ENCODE results near the gene CHRDL2.

CHRDL2 gene

DNA sequence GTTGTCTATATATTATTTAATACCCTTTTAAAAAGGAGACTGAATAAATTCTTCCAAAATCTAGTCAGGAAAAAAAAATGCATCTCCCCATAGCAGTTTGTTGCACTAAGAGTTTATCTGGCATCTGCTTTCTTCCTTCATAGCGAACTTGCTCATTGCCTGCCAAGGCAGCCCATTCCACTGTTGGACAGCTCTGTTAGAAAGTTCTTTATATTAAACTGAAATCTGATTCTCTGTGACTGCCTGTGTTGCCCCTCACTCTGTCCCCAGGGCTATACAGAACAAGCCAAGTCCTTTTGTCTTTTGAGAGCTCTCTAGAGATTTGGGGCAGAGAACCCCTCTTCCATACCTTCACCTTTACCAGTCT lies 3.3 kb upstream of the CHRDL2 start:
- Mint-ChIP-seq H3K36me3 (no peaks in the 10 kb centered on the region), H3K4me3 (no peak overlapping the region), H3K4me1 (peaks cover 18% of the 10 kb centered on the region), H3K27ac (no peak overlapping the region), H3K9me3 (no peaks in the 10 kb centered on the region)
- no peak for DNase-seq (ENCODE audit: low spot score in 2 of 2)
- ATAC-seq: no peak

DNA sequence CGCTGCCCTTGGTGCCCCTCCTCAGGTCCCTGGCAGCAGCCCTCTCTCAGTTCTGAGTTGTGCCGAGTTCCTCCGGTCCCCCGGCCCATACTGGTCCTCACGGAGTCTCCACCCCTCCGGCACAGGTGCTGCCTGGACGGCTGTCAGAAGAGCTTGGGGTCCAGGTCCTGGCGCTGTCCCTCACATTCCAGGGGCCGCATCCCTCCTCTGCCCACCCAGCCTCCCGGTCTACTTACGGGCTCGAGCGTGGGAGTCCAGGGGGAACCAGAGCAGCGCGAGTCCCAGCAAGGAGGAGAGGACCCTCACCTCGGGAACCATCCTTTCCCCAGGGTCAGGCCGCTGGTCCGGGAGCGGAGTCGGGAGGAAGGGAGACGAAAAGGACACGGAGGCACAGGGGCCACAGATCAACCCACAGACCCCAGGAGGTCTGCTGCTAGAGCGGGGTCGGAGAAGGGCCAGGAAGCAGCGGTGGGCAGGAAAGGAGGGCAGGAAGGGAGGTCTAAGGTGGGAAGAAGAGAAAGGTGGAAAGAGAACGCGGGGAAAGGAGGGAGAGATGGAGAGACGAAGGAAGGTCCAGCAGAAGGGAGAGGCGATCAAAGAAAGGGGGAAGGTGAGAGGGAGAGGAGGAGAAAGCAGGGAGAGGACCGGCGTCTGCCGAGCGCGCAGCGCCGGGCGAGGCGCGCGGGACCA lies 510 bp downstream of the CHRDL2 start:
- H3K4me1 Mint-ChIP-seq: peaks cover 14% of the 10 kb centered on the region
- no peak for ATAC-seq
- H3K27ac Mint-ChIP-seq: no peak overlapping the region
- no peak for DNase-seq (ENCODE audit: low spot score in 2 of 2)
- no peaks in the 10 kb centered on the region for H3K9me3 Mint-ChIP-seq
- H3K36me3 Mint-ChIP-seq: no peaks in the 10 kb centered on the region
- H3K4me3 Mint-ChIP-seq: peak overlapping the region; percentile 42

GRCh38 chr11:74729397-74729796 lies 1.8 kb downstream of the CHRDL2 start:
- Mint-ChIP-seq H3K27ac (no peak overlapping the region), H3K4me1 (peaks cover 14% of the 10 kb centered on the region), H3K4me3 (no peak overlapping the region), H3K36me3 (no peaks in the 10 kb centered on the region), H3K9me3 (no peaks in the 10 kb centered on the region)
- DNase-seq (ENCODE audit: low spot score in 2 of 2) (no peak), ATAC-seq (no peak)

DNA sequence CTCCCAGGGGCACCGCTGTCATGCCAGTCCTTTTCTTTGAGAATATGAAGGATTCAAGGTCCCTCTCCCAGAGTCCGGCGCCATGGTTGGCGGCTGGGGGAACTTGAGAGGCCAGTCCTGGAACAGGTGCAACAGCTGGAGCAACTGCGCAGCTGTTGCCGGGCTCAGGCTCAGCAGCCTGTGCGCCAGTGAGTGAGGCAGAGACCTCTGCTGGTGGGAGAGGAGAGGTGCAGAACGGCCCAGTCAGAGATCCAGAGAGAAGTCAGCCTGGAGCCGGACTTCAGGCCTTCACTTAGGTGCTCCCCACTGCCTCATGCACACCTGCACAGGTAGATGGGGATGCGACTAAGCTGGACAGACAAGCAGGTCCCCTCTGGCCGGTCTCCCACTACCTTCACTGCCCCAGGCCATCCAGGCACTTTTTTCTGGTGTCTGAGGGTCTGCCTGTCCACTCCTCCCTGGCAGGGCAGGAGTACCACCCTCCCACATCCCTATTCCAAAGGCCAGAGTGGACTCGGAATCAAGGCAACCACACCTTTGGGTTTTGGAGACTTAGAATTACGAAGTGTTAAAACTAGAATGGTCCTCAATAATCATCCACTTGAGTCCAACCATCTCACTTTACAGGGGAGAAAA lies 4.6 kb downstream of the CHRDL2 start:
- Mint-ChIP-seq H3K9me3 (no peaks in the 10 kb centered on the region), H3K4me3 (no peak overlapping the region), H3K27ac (no peak overlapping the region), H3K4me1 (peaks cover 9% of the 10 kb centered on the region), H3K36me3 (no peaks in the 10 kb centered on the region)
- peak; percentile 87 for ATAC-seq
- peak; percentile 46 to 75 for DNase-seq (ENCODE audit: low spot score in 2 of 2)

DNA sequence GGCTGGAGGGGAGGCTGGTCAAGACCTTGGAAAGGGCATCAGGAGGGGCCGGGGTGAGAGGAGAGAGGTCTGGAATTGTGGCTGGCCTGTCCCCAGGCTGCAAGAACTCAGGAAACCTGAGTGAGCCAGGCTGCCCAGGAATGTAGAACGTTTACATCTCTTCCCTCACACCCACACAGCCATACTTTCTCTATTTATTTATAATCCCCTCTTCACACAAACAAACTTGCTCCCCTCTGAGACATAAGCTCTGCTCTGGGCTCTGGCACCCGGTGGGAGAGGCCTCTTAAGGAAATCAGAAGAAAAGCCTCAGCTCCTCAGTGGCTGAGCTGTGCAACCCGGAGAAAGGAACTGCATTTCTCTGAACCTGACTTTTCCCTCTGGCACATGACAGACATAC lies 5.5 kb downstream of the CHRDL2 start:
- DNase-seq (ENCODE audit: low spot score in 2 of 2) (no peak), ATAC-seq (no peak)
- peaks cover 4% of the 10 kb centered on the region for H3K4me1 Mint-ChIP-seq
- no peak overlapping the region for H3K4me3 Mint-ChIP-seq
- H3K9me3 Mint-ChIP-seq: no peaks in the 10 kb centered on the region
- no peak overlapping the region for H3K27ac Mint-ChIP-seq
- H3K36me3 Mint-ChIP-seq: no peaks in the 10 kb centered on the region

DNA sequence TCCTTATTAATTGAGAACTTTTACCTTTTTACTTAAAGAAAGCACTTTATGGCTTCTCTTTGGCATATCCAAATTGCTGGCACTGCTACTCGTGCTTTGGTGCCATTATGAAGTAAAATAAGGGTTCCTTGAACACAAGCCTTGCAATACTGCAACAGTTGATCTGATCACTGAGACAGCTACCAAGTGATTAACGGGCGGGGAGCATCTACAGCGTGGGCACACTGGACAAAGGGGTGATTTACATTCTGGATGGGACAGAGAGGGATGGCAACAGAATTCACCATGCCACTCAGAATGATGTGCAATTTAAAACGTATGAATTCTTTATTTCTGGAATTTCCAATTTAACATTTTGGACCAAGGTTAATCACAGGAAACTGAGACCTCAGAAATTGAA lies 7.7 kb downstream of the CHRDL2 start:
- no peak for DNase-seq (ENCODE audit: low spot score in 2 of 2)
- Mint-ChIP-seq H3K4me3 (no peak overlapping the region), H3K27ac (no peak overlapping the region), H3K9me3 (no peaks in the 10 kb centered on the region), H3K4me1 (no peaks in the 10 kb centered on the region), H3K36me3 (no peaks in the 10 kb centered on the region)
- ATAC-seq: no peak

GRCh38 chr11:74721479-74721835 lies 9.8 kb downstream of the CHRDL2 start:
- ATAC-seq (no peak), DNase-seq (ENCODE audit: low spot score in 2 of 2) (no peak)
- H3K27ac Mint-ChIP-seq: no peak overlapping the region
- H3K36me3 Mint-ChIP-seq: no peaks in the 10 kb centered on the region
- peaks cover 6% of the 10 kb centered on the region for H3K4me1 Mint-ChIP-seq
- no peaks in the 10 kb centered on the region for H3K9me3 Mint-ChIP-seq
- H3K4me3 Mint-ChIP-seq: no peak overlapping the region

DNA sequence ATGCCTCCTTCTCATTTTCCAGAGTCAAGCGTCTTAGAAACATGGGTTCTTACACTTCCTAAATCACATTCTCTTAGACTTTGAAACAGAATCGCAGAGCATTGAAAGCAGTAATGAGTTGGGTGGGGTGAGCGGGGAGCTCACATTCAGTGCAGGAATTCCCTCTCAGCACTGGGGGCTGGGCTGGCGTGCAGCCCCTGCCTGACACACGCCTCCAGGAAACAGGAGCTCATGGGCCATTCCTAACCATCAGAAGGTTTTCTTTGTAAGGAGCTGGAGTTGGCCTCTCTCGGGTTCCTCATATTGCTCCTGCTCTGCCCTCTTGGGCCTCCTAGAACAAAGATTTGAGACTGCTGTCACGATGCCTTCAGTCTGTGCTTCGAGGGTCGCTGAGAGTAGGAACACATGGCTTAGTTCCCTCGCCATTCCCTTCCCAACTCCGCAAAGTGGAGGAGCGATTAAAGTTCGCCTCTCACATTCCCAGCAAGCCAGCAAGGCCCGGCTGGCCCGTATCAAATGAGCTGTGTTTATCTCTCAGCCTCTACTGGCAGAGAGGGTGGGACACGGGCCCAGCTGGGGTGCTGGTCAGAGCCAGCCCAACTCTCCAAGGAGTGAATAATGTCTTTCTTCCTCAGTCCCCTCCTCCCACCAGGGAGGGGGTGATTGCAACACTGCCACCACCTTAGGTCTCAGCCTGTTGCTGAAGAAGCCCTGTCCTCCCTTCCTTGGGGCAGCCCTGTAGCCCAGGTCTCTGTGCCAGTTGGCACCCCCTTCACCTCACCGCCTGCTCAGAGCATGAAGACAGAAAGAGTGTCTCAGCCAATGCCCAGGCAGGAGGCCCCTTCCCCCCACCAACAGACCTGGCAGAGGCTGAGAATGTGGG lies 10.4 kb downstream of the CHRDL2 start:
- ATAC-seq (no peak), DNase-seq (ENCODE audit: low spot score in 2 of 2) (no peak)
- Mint-ChIP-seq H3K4me1 (peaks cover 6% of the 10 kb centered on the region), H3K27ac (no peak overlapping the region), H3K4me3 (no peak overlapping the region), H3K9me3 (no peaks in the 10 kb centered on the region), H3K36me3 (no peaks in the 10 kb centered on the region)

GRCh38 chr11:74719011-74719410 lies 12.2 kb downstream of the CHRDL2 start:
- DNase-seq (ENCODE audit: low spot score in 2 of 2) (no peak), ATAC-seq (no peak)
- no peaks in the 10 kb centered on the region for H3K9me3 Mint-ChIP-seq
- no peaks in the 10 kb centered on the region for H3K36me3 Mint-ChIP-seq
- peaks cover 15% of the 10 kb centered on the region for H3K4me1 Mint-ChIP-seq
- no peak overlapping the region for H3K27ac Mint-ChIP-seq
- no peak overlapping the region for H3K4me3 Mint-ChIP-seq

DNA sequence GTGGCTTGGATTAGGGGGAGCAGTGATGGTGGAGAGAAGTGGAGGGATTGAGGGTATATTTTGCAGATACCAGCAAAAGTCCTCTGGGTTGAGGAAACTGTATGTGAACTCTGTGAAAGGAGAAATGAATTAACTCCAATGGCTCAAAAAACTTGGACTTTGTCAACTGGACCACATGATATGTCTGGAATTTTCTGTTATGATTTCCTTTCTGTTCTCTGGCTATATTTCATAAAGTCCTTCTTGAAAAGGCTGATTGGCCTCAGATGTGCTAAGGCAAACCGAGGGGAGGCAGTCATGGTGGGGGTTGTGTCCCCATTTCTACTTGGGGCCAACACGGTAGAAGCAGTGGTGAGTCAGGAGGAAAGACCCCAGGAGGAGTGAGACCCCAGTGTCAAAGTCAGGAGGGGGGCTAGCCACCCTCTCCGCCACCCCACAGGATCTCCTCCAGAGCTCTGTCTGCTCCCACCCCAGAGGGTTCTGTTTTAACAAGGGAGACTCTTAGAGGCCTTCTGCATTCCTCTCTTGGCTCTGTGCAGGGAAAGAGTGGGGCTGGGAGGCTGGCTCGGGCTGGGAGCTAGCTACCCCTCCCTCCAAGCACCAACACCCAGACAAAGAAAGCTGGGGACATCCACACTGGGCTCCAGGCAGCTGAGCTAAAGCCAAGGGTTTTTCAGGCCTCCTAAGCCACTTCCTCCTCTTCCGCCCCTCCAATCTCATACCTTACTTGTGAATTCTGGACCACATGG lies 13.8 kb downstream of the CHRDL2 start:
- Mint-ChIP-seq H3K9me3 (no peaks in the 10 kb centered on the region), H3K4me1 (peaks cover 15% of the 10 kb centered on the region), H3K27ac (no peak overlapping the region), H3K36me3 (no peaks in the 10 kb centered on the region), H3K4me3 (no peak overlapping the region)
- no peak for DNase-seq (ENCODE audit: low spot score in 2 of 2)
- no peak for ATAC-seq

DNA sequence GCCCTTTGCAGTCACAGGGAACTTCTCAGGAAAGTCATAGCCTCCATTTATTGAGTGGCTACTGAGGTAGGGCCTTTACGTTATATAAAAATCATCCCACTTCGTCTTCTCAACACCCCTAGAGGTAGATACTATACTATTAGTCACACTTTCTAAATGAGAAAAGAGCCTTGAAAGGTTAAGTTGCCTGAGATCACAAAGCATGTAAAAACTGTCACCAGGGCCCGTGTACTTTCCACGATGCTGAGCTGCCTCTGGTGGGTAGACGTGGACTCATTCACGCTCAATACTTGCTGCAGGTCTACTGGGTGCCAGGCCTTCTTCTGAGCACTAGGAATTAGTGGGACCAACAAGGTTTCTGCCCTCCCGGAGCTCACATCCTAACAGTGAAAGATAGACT lies 16.3 kb downstream of the CHRDL2 start:
- peak; percentile 78 for ATAC-seq
- no peak overlapping the region for H3K4me3 Mint-ChIP-seq
- DNase-seq (ENCODE audit: low spot score in 2 of 2): no peak
- H3K36me3 Mint-ChIP-seq: no peaks in the 10 kb centered on the region
- no peaks in the 10 kb centered on the region for H3K9me3 Mint-ChIP-seq
- peaks cover 15% of the 10 kb centered on the region for H3K4me1 Mint-ChIP-seq
- H3K27ac Mint-ChIP-seq: peak overlapping the region; percentile 70

DNA sequence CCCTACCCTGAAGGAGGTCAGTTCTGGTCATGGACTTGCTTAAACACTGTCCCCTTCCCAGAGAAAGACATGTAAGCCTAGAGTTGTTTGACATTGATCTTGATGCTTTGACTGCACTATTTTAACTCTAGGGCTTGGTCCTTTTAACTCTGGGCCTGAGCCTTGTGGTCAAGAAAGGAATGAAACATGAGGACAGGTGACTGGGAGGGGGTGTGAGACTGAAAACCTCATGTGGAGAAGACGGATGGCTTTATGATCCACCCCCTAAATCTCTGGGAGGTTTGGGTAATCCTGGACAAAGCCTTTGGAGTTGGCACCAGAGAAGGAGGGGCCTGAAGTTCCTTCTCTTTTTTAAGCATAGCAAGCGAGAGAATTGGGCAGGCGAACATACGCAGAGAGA lies 17.5 kb downstream of the CHRDL2 start:
- no peak for ATAC-seq

GRCh38 chr11:74710281-74710938 lies 20.8 kb downstream of the CHRDL2 start:
- Mint-ChIP-seq H3K4me3 (no peak overlapping the region), H3K9me3 (no peaks in the 10 kb centered on the region), H3K4me1 (peaks cover 9% of the 10 kb centered on the region), H3K27ac (no peak overlapping the region), H3K36me3 (no peaks in the 10 kb centered on the region)
- ATAC-seq: no peak
- no peak for DNase-seq (ENCODE audit: low spot score in 2 of 2)

More for the DNA sequence above, 17.5 kb downstream of the CHRDL2 start:
- Mint-ChIP-seq H3K9me3 (no peaks in the 10 kb centered on the region), H3K4me3 (no peak overlapping the region), H3K4me1 (peaks cover 15% of the 10 kb centered on the region), H3K36me3 (no peaks in the 10 kb centered on the region), H3K27ac (no peak overlapping the region)
- no peak for DNase-seq (ENCODE audit: low spot score in 2 of 2)

DNA sequence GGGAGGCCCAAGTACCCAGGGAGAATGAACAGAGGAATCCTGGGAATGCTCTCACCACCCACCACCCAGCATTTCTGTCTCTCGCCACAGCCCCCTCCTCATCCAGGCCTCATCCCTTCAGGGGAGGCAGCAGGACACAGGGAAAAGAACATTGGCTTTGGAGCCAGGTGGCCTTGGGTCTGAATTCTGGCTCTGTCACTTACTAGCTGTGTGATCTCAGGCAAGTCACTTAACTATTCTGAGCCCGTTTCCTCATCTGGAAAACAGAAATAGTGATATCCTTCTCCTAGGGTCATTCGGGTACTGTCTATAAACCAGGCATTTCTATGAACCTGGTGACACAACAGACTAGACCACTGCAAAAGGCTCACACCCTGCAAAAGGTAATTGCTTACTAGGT lies 22.1 kb downstream of the CHRDL2 start:
- H3K9me3 Mint-ChIP-seq: no peaks in the 10 kb centered on the region
- DNase-seq (ENCODE audit: low spot score in 2 of 2): no peak
- no peak for ATAC-seq
- H3K36me3 Mint-ChIP-seq: no peaks in the 10 kb centered on the region
- no peak overlapping the region for H3K27ac Mint-ChIP-seq
- H3K4me3 Mint-ChIP-seq: no peak overlapping the region
- H3K4me1 Mint-ChIP-seq: no peaks in the 10 kb centered on the region

Measured in stimulated activated effector memory CD8-positive, alpha-beta T cell treated with anti-CD3 and anti-CD28 coated beads, Interleukin-12 subunit alpha, Interleukin-12 subunit beta, amount 100 ng/mL, for 72 hours (primary cell).